Measurements from ENCODE around the gene ABHD3.
"Not testable (repeated sequence)": the region's sequence is repeated elsewhere in the genome, so short reads cannot be mapped to it uniquely, and the experiment has no call there.

ABHD3 gene

DNA sequence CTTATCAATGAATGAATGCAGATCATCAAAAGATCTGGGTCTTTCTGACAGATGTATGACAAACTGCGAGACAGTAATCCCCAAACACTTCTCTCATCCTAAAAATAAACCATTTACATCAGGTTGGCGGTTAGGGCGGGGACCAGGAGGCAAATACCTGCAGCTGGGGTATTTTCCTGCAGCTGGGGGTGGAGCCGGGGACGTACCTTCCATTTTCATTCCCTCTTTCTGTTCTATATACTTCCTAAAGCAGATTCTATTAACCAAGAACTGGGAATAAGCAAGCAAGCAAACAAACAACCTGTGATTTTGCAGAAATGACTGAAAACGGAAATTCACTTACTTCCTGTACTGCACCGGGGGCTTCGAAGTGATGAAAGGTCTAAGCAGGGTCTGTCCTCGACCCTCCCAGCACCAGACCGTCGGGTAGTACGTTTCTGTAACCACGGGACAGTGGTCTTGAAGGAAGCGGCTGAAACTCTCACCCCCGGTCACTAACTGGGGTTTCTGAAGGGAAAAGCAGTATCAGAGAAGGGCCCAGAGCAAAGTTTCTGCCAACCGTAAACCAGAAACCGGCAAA is 1.2 kb downstream of the ABHD3 start:
- no peak for DNase-seq (ENCODE audit: low read depth in 2 of 2)

DNA sequence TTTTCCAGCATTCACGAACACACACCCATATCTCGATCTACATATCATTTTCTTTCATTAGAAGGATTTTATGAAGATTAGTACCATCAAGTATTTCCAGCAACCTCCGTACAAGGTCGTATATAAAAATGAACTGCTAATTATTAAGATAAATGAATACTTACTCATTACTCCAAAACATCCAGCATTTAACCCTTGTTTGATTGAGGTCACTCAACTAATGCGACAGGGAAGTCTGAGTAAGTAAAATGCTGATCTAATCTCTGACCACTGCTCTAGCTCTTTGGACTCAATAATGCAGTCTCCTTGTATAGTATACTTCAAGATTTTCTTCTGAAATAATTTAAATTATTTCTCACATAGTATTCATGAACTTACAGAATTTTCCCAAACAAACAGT is 2.0 kb downstream of the ABHD3 start:
- no peak for DNase-seq (ENCODE audit: low read depth in 2 of 2)

DNA sequence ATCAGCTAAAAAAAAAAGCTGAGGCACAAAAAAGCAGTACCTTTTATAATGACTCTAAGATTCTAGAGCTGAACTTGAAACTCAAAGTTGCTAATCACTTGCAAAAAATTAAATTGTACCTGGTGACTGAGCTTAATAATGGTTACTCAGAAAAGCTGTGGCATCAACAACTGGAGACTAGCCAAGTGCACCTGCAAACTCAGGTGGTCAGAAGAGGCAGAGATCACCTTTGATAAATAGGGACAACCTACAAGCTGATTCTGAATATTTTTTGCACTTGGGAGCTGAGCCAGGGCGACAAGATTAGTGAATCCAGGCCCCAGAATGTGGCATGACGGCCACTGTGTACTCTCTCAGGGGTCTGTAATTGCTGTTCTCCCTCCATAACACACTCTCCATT is 3.0 kb downstream of the ABHD3 start:
- DNase-seq (ENCODE audit: low read depth in 2 of 2): no peak

DNA sequence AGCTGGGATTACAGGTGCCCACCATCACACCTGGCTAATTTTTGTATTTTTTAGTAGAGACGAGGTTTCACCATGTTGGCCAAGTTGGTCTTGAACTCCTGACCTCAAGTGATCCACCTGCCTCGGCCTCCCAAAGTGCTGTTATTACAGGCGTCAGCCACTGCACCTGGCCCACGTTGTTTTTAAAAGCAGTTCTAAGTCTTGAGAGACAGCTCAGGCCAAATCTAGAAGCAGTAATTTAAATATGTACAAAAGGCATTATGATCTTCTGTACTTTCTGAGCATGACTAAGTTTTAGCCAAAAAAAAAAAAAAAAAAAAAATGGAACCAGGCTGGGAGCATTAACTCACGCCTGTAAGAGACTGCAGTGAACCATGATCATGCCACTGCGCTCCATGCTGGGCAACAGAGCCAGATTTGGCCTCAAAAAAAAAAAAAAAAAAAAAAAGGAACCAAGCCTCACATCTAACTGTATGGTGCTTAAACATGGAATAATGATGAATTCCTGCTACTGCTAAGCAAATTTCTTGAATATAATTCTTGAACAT is 4.0 kb downstream of the ABHD3 start:
- no peak for DNase-seq (ENCODE audit: low read depth in 2 of 2)

GRCh38 chr18:21693322-21693721 is 11.3 kb downstream of the ABHD3 start:
- DNase-seq (ENCODE audit: low read depth in 2 of 2): no peak

DNA sequence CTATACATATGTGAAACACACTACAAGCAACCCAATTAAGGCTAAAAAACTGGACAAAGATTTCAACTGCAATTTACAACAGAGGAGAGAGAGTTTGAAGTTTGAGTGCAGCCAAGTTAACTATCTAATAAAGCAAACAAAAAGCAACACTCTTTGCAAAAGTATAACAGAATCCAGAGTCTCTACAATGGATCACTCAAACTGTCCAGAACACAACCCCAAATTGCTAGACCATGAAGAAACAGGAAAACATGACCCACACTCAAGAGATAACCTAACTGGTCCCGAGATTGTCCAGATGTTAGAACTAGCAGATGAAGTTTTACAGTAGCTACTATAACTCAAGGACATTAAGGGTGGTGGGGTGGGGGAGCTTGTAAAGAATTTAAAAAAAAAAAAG is 14.8 kb downstream of the ABHD3 start:
- no peak for DNase-seq (ENCODE audit: low read depth in 2 of 2)

- no peak for DNase-seq (ENCODE audit: low read depth in 2 of 2)
These were observed 18.1 kb downstream of the ABHD3 start for GRCh38 chr18:21686282-21687105.

DNA sequence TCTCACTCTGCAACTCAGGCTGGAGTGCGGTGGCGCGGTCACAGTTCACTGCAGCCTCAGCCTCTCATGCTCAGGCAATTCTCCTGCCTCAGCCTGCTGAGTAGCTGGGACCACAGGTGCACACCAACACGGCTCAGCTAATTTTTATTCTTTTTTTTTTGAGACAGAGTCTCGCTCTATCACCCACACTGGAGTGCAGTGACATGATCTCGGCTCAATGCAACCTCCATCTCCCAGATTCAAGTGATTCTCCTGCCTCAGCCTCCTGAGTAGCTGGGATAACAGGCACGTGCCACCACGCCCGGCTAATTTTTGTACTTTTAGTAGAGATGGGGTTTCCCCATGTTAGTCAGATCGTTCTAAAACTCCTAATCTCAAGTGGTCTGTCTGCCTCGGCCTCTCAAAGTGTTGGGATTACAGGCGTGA is 19.0 kb downstream of the ABHD3 start:
- not testable (repeated sequence) for DNase-seq (ENCODE audit: low read depth in 2 of 2)

DNA sequence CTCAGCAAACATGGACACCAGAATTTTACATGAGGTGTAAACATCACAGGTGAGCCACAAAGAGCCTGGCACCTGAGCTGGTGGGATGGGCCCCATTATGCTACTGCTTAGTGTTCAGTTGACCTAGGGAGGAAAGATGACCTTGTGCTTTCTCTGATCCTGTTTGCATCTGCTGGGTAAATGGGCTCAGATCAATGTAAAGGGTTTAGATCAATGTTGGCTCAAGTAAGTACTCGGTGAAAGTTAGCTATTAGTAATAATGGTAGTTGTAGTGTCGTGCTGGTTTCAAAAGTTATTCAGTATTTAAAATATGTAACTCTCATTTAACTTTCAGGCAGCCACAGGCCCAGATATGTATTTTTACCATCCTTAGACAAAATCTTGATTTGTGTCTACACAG is 19.8 kb downstream of the ABHD3 start:
- no peak for DNase-seq (ENCODE audit: low read depth in 2 of 2)

GRCh38 chr18:21682371-21683051 is 22.1 kb downstream of the ABHD3 start:
- no peak for DNase-seq (ENCODE audit: low read depth in 2 of 2)

DNA sequence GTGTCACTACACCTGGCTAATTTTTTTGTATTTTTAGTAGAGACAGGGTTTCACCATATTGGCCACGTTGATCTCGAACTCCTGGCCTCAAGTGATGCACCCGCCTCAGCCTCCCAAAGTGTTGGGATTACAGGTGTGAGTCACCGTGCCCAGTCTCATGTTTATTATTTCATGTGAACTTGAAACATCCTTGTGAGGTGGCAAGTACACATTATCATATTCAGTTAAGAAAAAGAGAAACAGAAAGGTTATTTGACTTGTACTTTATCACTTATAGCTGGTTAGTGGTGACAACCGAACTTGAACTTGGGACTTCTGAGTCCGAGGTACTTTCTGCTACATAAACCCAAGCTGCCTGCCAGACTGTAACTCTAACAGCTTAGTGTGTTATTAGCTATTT is 24.4 kb downstream of the ABHD3 start:
- DNase-seq (ENCODE audit: low read depth in 2 of 2): no peak

- DNase-seq (ENCODE audit: low read depth in 2 of 2): no peak
These were observed 25.7 kb downstream of the ABHD3 start for GRCh38 chr18:21678859-21679258.

DNA sequence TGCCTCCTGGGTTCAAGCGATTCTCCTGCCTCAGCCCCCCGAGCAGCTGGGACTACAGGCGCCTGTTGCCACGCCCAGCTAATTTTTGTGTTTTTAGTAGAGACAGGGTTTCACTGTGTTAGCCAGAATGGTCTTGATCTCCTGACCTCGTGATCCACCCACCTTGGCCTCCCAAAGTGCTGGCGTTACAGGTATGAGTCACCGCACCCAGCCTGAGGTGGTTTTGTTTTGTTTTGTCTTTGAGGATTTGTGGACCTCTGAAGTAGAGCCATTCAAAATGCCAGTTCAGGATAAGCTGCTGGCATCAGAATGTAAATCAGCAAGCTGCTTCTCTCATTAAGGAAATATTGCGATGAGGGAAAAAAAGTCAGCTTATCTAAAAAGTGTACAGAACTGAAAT is 29.2 kb downstream of the ABHD3 start:
- not testable (repeated sequence) for DNase-seq (ENCODE audit: low read depth in 2 of 2)

- no peak for DNase-seq (ENCODE audit: low read depth in 2 of 2)
These were observed 31.9 kb downstream of the ABHD3 start for GRCh38 chr18:21672521-21673267.

DNA sequence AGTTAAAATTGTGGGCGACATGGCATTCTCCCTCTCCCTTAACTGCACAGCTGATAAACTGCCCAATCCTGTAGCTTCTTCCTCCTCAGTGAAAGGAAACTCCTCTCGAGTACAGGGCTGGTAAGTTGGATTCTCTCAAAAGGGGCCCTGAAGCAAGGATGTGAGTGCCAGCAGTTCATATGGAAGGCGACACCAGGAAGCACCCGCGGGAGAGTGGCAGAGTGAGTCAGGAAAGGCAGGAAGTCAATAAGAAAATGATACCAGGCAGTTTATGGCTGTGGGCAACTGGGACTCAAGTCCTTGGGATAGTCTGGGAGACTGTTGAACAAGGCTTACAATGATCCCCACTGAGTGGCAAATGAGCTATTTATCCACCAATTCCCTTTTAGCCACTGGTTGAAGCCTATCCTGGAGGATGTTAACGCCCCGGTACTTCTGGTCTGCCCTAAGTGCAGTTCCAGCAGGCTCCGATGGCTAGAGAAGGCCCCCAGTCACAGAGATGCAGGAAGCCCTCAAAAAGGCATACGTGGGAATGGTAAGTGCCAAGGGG is 34.8 kb downstream of the ABHD3 start:
- no peak for DNase-seq (ENCODE audit: low read depth in 2 of 2)

GRCh38 chr18:21664069-21664468 is 40.5 kb downstream of the ABHD3 start:
- DNase-seq (ENCODE audit: low read depth in 2 of 2): no peak

DNA sequence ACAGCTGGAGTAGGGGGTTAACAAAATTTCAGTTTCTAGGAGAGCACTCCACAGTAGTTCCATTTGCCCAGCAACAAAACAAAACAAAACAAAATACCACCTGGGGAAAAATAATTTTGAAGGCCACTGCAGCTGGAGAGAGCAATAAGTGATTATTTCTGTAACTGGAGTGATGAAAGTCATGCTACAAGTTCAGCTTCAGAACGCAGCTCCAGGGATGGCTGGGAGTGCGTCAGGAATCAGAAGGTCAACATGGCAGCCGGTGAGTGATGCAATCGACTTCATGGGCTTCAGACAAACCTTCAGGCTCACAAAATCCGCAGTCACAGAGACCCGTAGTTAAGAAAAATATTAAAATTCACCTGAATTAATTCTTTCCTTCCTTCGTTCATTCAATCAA is 41.0 kb downstream of the ABHD3 start:
- DNase-seq (ENCODE audit: low read depth in 2 of 2): no peak

GRCh38 chr18:21662581-21662980 is 42.0 kb downstream of the ABHD3 start:
- DNase-seq (ENCODE audit: low read depth in 2 of 2): no peak

DNA sequence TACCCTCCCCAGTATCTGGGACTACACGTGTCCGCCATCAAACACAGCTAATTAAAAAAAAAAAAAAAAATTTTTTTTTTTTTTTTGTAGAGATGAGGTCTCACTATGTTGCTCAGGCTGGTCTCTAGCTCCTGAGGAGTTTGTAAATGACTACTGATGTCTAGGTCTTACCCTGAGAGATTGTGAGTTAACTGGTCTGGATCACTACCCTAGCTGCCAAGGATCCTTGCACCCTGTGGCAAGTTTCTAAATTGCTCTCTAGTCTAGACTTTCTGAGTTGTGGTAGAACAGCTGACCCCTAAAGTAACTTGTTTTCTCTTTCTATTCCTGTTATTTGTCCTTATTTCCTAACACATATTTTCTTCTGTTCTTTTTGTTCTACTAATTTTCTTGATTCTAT is 44.5 kb downstream of the ABHD3 start:
- no peak for DNase-seq (ENCODE audit: low read depth in 2 of 2)

DNA sequence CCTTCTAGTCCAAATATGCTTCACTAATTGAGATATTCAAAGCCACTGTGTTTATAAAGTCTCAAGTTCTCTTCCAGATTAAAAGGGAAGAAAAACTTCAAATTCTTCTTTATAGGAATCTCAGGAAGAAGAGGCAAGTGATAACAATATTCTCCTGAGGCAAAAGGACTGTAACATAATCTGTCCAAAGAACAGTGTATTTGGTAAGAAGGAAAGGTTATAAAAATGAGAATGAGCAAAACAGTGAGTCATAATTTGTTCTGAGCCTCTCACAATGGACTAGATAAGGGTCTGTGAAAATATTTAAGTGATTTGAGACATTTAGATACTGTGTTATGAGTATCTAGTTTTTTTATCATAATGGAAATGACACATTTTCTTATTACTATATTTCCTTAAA is 48.2 kb downstream of the ABHD3 start:
- DNase-seq (ENCODE audit: low read depth in 2 of 2): no peak

DNA sequence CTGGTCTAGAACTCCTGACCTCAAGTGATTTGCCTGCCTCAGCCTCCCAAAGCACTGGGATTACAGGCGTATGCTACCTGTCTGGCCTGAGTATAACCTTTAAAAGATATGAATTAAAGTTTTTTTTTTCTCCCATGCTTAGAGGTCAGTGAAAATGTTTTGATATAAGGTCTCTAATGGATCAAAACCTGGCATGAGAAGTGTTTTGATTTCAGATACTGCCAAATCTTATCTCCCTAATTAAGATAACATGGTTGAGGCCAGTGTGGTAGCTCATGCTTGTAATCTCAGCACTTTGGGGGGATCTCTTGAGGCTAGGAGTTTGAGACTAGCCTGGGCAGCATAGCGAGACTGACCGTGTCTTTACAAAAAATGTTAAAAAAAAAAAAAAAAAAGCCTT is 51.2 kb downstream of the ABHD3 start:
- DNase-seq (ENCODE audit: low read depth in 2 of 2): no peak

DNA sequence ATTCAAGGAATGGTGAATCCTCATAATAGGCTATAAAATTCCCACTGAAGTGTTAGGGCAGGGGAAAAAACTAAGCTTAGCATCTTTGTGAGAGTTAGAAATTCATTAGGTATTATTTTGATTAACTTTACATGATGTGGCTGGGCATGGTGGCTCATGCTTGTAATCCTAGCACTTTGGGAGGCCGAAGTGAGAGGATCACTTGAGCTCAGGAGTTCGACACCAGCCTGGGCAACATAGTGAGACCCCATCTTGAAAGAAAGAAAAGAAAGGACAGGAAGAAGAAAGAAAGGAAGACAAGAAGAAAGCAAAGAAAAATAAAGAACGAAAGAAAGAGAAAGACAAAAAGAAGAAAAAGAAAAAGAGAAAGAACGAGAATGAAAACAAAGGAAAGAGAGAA is 52.5 kb downstream of the ABHD3 start:
- DNase-seq (ENCODE audit: low read depth in 2 of 2): no peak

Measured in stimulated activated CD4-positive, alpha-beta T cell treated with anti-CD3 and anti-CD28 coated beads, Interleukin-15, amount 100 ng/mL, for 48 hours (primary cell).